Middle frontal gyrus (tissue), 1 donor: ENCODE measurements around the gene C2orf42.
A peak's percentile ranks its signal among the peaks of the same experiment; 100 is the strongest.
"Not testable (repeated sequence)": the region's sequence is repeated elsewhere in the genome, so short reads cannot be mapped to it uniquely, and the experiment has no call there.

Experiments used
- DNase-seq: peaks from one replicate; pipeline ENCODE4 v3.0.0-alpha.2; 2015; ENCODE audit warnings: low spot score; ENCODE audit errors: extremely low spot score

C2orf42 gene

GRCh38 chr2:70190418-70191243, at the start of gene C2orf42:
Gene C2orf42 (minus strand): TSS chr2:70191019. CDS start chr2:70181985, 9,034 bp downstream.
- DNase-seq, result peak; percentile 95

GRCh38 chr2:70240599-70240998, 49.8 kb upstream of the C2orf42 start:
- DNase-seq, result no peak

- no peak for DNase-seq
Measured at GRCh38 chr2:70233926-70234325, 43.1 kb upstream of the C2orf42 start.

- DNase-seq, result no peak
Measured at GRCh38 chr2:70226781-70227180, 36.0 kb upstream of the C2orf42 start.

GRCh38 chr2:70223305-70223704, 32.5 kb upstream of the C2orf42 start:
- DNase-seq, result not testable (repeated sequence)

- DNase-seq, result no peak
Measured at GRCh38 chr2:70214953-70215549, 24.2 kb upstream of the C2orf42 start.

GRCh38 chr2:70214365-70214764, 23.5 kb upstream of the C2orf42 start:
- DNase-seq, result no peak

GRCh38 chr2:70212298-70212932, 21.6 kb upstream of the C2orf42 start:
- DNase-seq, result no peak

GRCh38 chr2:70211595-70211994, 20.8 kb upstream of the C2orf42 start:
- no peak for DNase-seq

- no peak for DNase-seq
Measured at GRCh38 chr2:70204452-70204851, 13.6 kb upstream of the C2orf42 start.

GRCh38 chr2:70203086-70203485, 12.3 kb upstream of the C2orf42 start:
- no peak for DNase-seq

- DNase-seq, result no peak
Measured at GRCh38 chr2:70202236-70202806, 11.5 kb upstream of the C2orf42 start.

- DNase-seq, result no peak
Measured at GRCh38 chr2:70201831-70202230, 11.0 kb upstream of the C2orf42 start.

GRCh38 chr2:70201225-70201768, 10.5 kb upstream of the C2orf42 start:
- DNase-seq, result no peak

GRCh38 chr2:70199320-70199864, 8.6 kb upstream of the C2orf42 start:
- DNase-seq, result no peak

- DNase-seq, result no peak
Measured at GRCh38 chr2:70192516-70192915, 1.7 kb upstream of the C2orf42 start.

- DNase-seq, result no peak
Measured at GRCh38 chr2:70191244-70191735, 471 bp upstream of the C2orf42 start.

GRCh38 chr2:70188460-70188859, 2.4 kb downstream of the C2orf42 start:
- DNase-seq, result no peak

- not testable (repeated sequence) for DNase-seq
Measured at GRCh38 chr2:70187170-70187569, 3.6 kb downstream of the C2orf42 start.

- DNase-seq, result no peak
Measured at GRCh38 chr2:70182689-70183088, 8.1 kb downstream of the C2orf42 start.

- DNase-seq, result no peak
Measured at GRCh38 chr2:70181363-70181956, 9.4 kb downstream of the C2orf42 start.
